PFSK-1 (cell line): ENCODE results near the gene EIF2A.

Experiments
- FOXP2 ChIP-seq: optimal IDR thresholded peaks from 2 replicates; pipeline ENCODE3; 2011; ENCODE audit warnings: borderline replicate concordance, control low read depth, inconsistent platforms; ENCODE audit not compliant: insufficient read depth; ENCODE audit errors: extremely low read length, extremely low read depth
- POLR2AphosphoS5 ChIP-seq: IDR thresholded peaks from 2 replicates; pipeline ENCODE4 v1.6.1; 2012; ENCODE audit warnings: low read depth, mild to moderate bottlenecking, control low read depth, low read length, moderate library complexity
- SIN3A ChIP-seq: IDR thresholded peaks from 2 replicates; pipeline ENCODE4 v1.6.1; 2012; ENCODE audit warnings: mild to moderate bottlenecking, low read length, moderate library complexity, borderline replicate concordance; ENCODE audit not compliant: insufficient read depth
- TAF1 ChIP-seq: IDR thresholded peaks from 2 replicates; pipeline ENCODE4 v1.6.1; 2012; ENCODE audit warnings: low read length, control low read depth, borderline replicate concordance; ENCODE audit not compliant: insufficient read depth
- TF ChIP-seq, protein P1 (sequence below), 2 experiments: IDR thresholded peaks; 2 replicates each; pipeline versions ENCODE4 v1.6.1 to v1.8.0; 2011 to 2012; ENCODE audit warnings: low read depth in 2 of 2, low read length in 2 of 2, control low read depth in 1 of 2, inconsistent platforms in 1 of 2, mild to moderate bottlenecking in 1 of 2, moderate library complexity in 1 of 2; ENCODE audit not compliant: insufficient read depth in 1 of 2

Gene EIF2A

DNA sequence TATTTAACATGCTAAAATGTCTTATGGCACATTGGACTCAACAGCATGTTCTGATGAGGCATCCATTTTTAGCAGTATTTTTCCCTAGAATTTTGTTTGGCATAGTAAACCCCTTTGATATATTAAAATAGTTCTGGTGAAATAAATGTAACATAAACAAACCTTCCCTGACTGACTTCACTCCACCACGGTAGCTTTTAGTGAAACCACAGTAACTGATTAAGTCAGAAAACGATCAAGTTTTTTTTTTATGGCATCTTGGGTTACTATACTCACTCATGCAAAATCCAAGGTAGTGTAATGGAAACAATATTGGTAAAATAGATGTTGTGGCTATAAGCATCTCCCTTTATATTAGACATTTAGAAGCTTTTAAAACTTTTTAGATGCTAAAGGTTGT lies 3.1 kb upstream of the EIF2A start:
- no peak for TF ChIP-seq POLR2AphosphoS5
- no peak for TF ChIP-seq SIN3A
- TF ChIP-seq TAF1 = no peak
- TF ChIP-seq FOXP2 = no peak
- TF ChIP-seq, protein P1, sequence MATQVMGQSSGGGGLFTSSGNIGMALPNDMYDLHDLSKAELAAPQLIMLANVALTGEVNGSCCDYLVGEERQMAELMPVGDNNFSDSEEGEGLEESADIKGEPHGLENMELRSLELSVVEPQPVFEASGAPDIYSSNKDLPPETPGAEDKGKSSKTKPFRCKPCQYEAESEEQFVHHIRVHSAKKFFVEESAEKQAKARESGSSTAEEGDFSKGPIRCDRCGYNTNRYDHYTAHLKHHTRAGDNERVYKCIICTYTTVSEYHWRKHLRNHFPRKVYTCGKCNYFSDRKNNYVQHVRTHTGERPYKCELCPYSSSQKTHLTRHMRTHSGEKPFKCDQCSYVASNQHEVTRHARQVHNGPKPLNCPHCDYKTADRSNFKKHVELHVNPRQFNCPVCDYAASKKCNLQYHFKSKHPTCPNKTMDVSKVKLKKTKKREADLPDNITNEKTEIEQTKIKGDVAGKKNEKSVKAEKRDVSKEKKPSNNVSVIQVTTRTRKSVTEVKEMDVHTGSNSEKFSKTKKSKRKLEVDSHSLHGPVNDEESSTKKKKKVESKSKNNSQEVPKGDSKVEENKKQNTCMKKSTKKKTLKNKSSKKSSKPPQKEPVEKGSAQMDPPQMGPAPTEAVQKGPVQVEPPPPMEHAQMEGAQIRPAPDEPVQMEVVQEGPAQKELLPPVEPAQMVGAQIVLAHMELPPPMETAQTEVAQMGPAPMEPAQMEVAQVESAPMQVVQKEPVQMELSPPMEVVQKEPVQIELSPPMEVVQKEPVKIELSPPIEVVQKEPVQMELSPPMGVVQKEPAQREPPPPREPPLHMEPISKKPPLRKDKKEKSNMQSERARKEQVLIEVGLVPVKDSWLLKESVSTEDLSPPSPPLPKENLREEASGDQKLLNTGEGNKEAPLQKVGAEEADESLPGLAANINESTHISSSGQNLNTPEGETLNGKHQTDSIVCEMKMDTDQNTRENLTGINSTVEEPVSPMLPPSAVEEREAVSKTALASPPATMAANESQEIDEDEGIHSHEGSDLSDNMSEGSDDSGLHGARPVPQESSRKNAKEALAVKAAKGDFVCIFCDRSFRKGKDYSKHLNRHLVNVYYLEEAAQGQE (IDR thresholded peaks at IDR 0.05; ENCODE audit: insufficient read depth in 1 of 2, low read depth in 2 of 2, low read length in 2 of 2) = no peak

- no peak for TF ChIP-seq POLR2AphosphoS5
- TF ChIP-seq TAF1 = no peak
- no peak for TF ChIP-seq SIN3A
- no peak for TF ChIP-seq FOXP2
- TF ChIP-seq, protein P1 (IDR thresholded peaks at IDR 0.05; ENCODE audit: insufficient read depth in 1 of 2, low read depth in 2 of 2, low read length in 2 of 2) = no peak
Measured at GRCh38 chr3:150544041-150544440, 2.5 kb upstream of the EIF2A start.

- TF ChIP-seq, protein P1 (IDR thresholded peaks at IDR 0.05; ENCODE audit: insufficient read depth in 1 of 2, low read depth in 2 of 2, low read length in 2 of 2) = no peak
- TF ChIP-seq FOXP2 = no peak
- no peak for TF ChIP-seq POLR2AphosphoS5
- no peak for TF ChIP-seq TAF1
- no peak for TF ChIP-seq SIN3A
Measured at GRCh38 chr3:150544726-150545125, 1.9 kb upstream of the EIF2A start.

DNA sequence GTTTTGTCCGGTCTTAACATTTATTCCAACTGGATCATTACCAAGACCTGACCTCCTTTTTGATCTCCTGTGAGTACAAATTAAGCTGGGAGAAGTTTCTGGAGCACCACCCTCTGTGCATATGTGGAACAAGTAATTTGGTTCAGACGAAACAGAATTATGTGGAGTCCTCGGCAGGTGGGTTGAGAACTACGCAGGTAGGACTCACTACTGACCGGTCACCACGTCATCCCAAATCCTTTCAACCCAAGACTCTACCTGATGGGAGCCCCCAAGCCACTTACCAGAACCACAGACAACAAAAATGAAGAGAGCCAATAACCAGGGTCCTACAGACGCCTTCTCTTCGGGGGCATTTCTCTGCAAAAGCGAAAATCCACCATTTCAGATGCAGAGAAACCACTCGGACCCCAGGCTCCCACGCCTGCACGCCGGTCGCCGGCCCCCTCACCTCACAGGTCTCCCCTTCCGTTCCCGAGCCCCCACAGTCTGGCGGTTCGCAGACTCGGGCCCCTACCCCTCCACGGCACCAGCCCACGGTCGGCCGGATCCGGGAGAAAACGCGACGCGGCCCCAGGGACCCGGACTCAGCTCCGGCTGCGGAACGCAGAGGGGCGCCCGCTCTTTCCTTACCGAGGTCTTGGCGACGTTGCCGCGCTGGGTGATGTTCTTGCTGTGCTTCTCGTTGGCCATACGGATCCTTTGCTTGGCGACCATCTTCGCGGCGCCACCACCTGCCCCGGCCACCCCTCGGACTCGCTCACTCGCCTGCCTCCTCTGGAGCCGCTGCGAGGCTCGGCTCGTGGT lies 965 bp upstream of the EIF2A start:
- TF ChIP-seq, protein P1 (IDR thresholded peaks at IDR 0.05; ENCODE audit: insufficient read depth in 1 of 2, low read depth in 2 of 2, low read length in 2 of 2) = no peak
- TF ChIP-seq TAF1 = no peak
- no peak for TF ChIP-seq FOXP2
- TF ChIP-seq POLR2AphosphoS5 = no peak
- TF ChIP-seq SIN3A = no peak
